ENCODE data around the gene MATN4.

MATN4 gene

DNA sequence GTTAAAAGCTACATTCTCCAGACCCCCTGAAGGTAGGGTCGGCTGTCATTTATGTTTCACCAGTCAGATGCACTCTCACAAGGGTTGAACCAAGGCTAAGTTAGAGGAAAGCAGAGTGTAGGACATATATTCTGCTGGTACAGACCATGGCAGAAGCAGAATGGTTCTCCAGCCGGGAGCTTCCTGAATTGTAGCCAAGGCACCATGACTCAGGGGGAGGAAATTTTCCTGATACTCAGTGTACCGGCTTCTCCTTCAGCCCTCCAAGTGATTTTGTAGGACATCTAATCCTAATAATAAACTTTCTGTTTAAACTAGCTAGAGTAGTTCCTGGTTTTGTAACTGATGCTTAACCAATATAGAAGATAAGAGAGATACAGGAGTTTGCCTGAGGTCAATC is 39.6 kb downstream of the MATN4 start:
- Mint-ChIP-seq H3K36me3 (ENCODE audit: low read depth) (no peaks in the 10 kb centered on the region), H3K27ac (no peak overlapping the region), H3K9me3 (no peaks in the 10 kb centered on the region), H3K4me1 (no peaks in the 10 kb centered on the region), H3K27me3 (peaks cover 24% of the 10 kb centered on the region), H3K4me3 (no peak overlapping the region)
- ATAC-seq = no peak
- no peak for DNase-seq

DNA sequence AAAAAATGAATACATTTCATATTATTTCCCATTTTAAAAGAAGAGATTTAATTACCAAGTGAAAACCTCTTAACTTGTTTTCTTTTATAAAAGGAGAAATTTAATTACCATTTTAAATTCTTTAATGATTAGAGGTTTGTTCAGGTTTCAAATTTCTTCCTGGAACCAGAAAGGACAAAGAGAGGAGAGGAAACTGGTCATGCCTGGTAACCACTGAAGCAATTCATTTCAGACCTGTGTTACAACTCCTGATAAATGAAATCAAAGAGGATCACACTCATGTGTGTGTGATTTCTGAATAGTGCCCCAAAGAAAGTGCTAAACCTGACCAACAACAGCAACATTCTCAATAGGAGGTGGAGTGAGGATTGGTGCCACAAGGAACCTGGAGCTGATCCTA is 41.1 kb downstream of the MATN4 start:
- DNase-seq (no peak), ATAC-seq (no peak)
- H3K27ac Mint-ChIP-seq = no peak overlapping the region
- no peaks in the 10 kb centered on the region for H3K4me1 Mint-ChIP-seq
- H3K36me3 Mint-ChIP-seq (ENCODE audit: low read depth) = no peaks in the 10 kb centered on the region
- H3K4me3 Mint-ChIP-seq = no peak overlapping the region
- peaks cover 28% of the 10 kb centered on the region for H3K27me3 Mint-ChIP-seq
- H3K9me3 Mint-ChIP-seq = no peaks in the 10 kb centered on the region

- H3K36me3 Mint-ChIP-seq (ENCODE audit: low read depth) = no peaks in the 10 kb centered on the region
- H3K4me3 Mint-ChIP-seq = no peak overlapping the region
- no peaks in the 10 kb centered on the region for H3K9me3 Mint-ChIP-seq
- no peak overlapping the region for H3K27ac Mint-ChIP-seq
- ATAC-seq = no peak
- no peak for DNase-seq
- H3K27me3 Mint-ChIP-seq = peaks cover 25% of the 10 kb centered on the region
- no peaks in the 10 kb centered on the region for H3K4me1 Mint-ChIP-seq
Measured at GRCh38 chr20:45263556-45264266, 44.4 kb downstream of the MATN4 start.

DNA sequence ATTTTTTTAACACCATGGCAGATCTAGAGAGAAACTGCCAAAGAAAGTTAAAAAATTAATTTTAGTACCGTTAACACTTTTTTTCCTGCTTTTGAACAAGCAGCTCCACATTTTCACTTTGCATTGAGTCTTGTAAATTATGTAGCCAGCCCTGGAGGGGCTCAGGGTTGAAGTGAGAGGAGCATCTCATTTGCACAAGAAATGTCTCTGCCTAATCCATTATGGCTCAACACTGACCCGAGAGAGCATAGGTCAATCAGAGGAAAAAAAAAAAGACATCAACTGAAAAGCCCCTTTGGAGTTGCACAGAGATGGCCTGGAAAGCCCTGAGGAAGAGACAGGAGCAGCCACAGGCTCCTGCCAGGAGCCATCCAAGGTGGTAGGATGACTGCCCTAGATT is 49.4 kb downstream of the MATN4 start:
- H3K9me3 Mint-ChIP-seq = no peaks in the 10 kb centered on the region
- ATAC-seq (no peak), DNase-seq (no peak)
- H3K27me3 Mint-ChIP-seq = peaks cover 23% of the 10 kb centered on the region
- no peaks in the 10 kb centered on the region for H3K4me1 Mint-ChIP-seq
- H3K27ac Mint-ChIP-seq = no peak overlapping the region
- no peak overlapping the region for H3K4me3 Mint-ChIP-seq
- no peaks in the 10 kb centered on the region for H3K36me3 Mint-ChIP-seq (ENCODE audit: low read depth)

- Mint-ChIP-seq H3K36me3 (ENCODE audit: low read depth) (no peaks in the 10 kb centered on the region), H3K9me3 (no peaks in the 10 kb centered on the region), H3K4me1 (no peaks in the 10 kb centered on the region), H3K4me3 (no peak overlapping the region), H3K27ac (no peak overlapping the region), H3K27me3 (peaks cover 23% of the 10 kb centered on the region)
- DNase-seq (no peak), ATAC-seq (no peak)
Measured at GRCh38 chr20:45258259-45258658, 49.8 kb downstream of the MATN4 start.

- H3K4me3 Mint-ChIP-seq = no peak overlapping the region
- H3K27me3 Mint-ChIP-seq = peaks cover 21% of the 10 kb centered on the region
- no peak overlapping the region for H3K27ac Mint-ChIP-seq
Measured at GRCh38 chr20:45257711-45258110, 50.4 kb downstream of the MATN4 start.

DNA sequence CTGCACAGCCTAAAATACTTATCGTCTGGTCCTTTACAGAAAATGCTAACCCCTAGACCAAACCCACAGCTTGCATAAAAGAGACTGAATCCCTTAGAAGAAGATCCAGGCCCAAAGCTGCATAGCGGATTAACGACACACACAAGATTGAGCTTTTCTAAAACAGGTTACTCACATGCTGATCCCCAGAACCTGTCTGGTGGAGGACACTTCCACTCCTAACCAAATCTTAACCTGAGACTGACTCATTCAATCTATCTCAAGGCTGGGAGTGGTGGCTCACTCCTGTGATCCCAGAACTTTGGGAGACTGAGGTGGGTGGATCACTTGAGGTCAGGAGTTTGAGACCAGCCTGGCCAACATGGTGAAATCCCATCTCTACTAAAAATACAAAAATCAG is 50.9 kb downstream of the MATN4 start:
- Mint-ChIP-seq H3K4me1 (no peaks in the 10 kb centered on the region), H3K27me3 (peaks cover 22% of the 10 kb centered on the region), H3K27ac (no peak overlapping the region), H3K9me3 (no peaks in the 10 kb centered on the region), H3K4me3 (no peak overlapping the region), H3K36me3 (ENCODE audit: low read depth) (no peaks in the 10 kb centered on the region)
- DNase-seq (no peak), ATAC-seq (no peak)

More at GRCh38 chr20:45257711-45258110, 50.4 kb downstream of the MATN4 start:
- H3K4me1 Mint-ChIP-seq = no peaks in the 10 kb centered on the region
- ATAC-seq = no peak
- H3K9me3 Mint-ChIP-seq = no peaks in the 10 kb centered on the region
- DNase-seq = no peak
- no peaks in the 10 kb centered on the region for H3K36me3 Mint-ChIP-seq (ENCODE audit: low read depth)

- DNase-seq (no peak), ATAC-seq (no peak)
- Mint-ChIP-seq H3K4me1 (no peaks in the 10 kb centered on the region), H3K27ac (no peak within 1 kb of the TSS), H3K4me3 (no peak within 1 kb of the TSS), H3K27me3 (peaks cover 30% of the 10 kb centered on the region), H3K36me3 (ENCODE audit: low read depth) (no peaks in the 10 kb centered on the region), H3K9me3 (no peaks in the 10 kb centered on the region)
Measured at GRCh38 chr20:45254383-45255262, 53.5 kb downstream of the MATN4 start, which contains the start of gene SLPI. SLPI (minus strand) TSS chr20:45254564; CDS start chr20:45254543, 21 bp downstream.

DNA sequence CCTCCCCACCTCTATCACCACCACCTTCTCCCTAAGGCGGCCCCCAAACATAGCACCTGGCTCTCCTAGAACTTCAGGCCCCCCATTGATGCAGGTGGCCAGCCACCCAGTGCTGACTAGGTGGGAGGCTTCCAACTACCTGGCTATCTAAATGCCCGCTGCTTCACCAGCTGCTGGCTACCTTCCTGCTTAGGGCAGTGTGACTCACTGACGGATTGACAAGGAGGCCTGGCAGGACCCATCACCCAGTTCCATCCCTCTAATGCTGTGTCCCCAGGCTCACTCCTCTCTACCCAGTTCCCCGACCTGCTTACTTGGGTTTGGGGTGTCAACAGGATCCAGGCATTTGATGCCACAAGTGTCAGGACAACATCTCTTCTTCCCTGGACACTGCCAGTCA is 54.8 kb downstream of the MATN4 start:
- DNase-seq (no peak), ATAC-seq (no peak)
- Mint-ChIP-seq H3K27ac (no peak overlapping the region), H3K9me3 (no peaks in the 10 kb centered on the region), H3K36me3 (ENCODE audit: low read depth) (no peaks in the 10 kb centered on the region), H3K27me3 (peaks cover 35% of the 10 kb centered on the region), H3K4me3 (no peak overlapping the region), H3K4me1 (no peaks in the 10 kb centered on the region)

DNA sequence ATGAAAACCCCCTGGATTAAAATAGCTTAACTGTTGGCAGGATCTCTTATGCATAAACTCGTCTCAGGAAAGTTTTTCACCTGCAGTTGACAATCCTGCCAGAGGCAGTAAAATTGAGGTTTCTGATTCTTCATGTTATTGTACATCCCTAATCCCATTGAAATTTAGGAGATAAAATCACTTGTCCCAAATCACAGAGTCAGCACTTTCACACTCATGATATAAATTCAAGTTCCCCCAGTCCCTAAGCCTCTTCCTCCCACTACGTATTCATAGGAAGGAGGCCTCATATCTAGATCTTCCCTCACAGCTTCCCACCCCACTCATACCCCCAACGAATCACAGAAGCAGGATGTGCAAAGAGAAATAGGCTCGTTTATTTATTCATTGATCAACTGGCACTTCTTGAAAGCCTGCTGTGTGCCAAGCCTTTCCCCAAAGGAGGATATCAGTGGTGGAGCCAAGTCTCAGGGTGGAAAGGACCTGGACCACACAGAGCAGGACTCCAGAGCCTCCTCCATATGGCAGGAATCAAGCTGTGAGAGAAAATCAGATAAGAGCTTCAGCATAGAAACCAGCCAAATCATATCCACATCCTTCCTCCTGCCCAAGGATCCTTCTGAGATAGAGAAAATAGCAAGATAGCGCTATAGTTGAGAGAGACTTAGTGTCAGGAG is 56.1 kb downstream of the MATN4 start:
- Mint-ChIP-seq H3K4me3 (no peak overlapping the region), H3K4me1 (no peaks in the 10 kb centered on the region), H3K27me3 (peaks cover 45% of the 10 kb centered on the region), H3K9me3 (no peaks in the 10 kb centered on the region), H3K27ac (no peak overlapping the region), H3K36me3 (ENCODE audit: low read depth) (no peaks in the 10 kb centered on the region)
- ATAC-seq (no peak), DNase-seq (no peak)

DNA sequence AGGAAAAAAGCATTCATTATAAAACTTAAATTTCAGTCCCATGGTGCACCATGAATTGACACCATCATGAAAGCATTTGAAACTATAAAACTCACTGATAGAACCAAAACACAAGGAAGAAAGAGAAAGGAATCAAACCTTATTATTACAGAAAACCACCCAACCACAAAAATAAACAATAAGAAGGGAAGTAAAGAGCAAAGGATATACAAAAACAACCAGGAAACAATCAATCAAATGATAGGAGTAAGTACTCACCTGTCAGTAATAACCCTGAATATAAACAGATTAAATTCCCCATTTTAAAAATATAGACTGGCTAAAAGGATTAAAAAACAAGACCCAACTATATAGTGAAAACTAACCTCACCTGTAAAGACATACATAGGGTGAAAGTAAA is 59.5 kb downstream of the MATN4 start:
- H3K27me3 Mint-ChIP-seq = peaks cover 62% of the 10 kb centered on the region
- H3K27ac Mint-ChIP-seq = no peak overlapping the region
- no peaks in the 10 kb centered on the region for H3K9me3 Mint-ChIP-seq
- no peak for DNase-seq
- H3K4me1 Mint-ChIP-seq = no peaks in the 10 kb centered on the region
- ATAC-seq = no peak
- H3K4me3 Mint-ChIP-seq = no peak overlapping the region
- no peaks in the 10 kb centered on the region for H3K36me3 Mint-ChIP-seq (ENCODE audit: low read depth)

DNA sequence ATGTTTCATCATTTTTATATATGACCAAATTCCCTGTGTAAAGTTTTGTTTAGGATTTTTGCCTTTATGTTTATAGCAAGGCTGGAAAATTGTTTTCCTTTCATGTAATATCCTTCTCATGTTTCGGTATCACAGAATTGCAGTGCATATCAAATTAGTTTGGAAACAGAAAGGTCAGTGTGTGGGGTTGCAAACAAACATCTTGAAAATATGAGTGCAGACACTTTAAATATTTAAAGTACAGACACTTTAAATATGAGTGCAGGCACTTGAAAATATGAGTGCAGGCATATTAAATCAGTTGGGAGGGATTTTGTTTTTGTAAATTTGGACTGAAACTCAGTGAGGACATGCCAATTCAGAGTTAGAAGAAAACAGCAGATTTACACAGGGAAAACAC is 60.2 kb downstream of the MATN4 start:
- H3K4me1 Mint-ChIP-seq = no peaks in the 10 kb centered on the region
- no peak overlapping the region for H3K4me3 Mint-ChIP-seq
- peaks cover 69% of the 10 kb centered on the region for H3K27me3 Mint-ChIP-seq
- no peaks in the 10 kb centered on the region for H3K36me3 Mint-ChIP-seq (ENCODE audit: low read depth)
- H3K9me3 Mint-ChIP-seq = no peaks in the 10 kb centered on the region
- DNase-seq (no peak), ATAC-seq (no peak)
- no peak overlapping the region for H3K27ac Mint-ChIP-seq

DNA sequence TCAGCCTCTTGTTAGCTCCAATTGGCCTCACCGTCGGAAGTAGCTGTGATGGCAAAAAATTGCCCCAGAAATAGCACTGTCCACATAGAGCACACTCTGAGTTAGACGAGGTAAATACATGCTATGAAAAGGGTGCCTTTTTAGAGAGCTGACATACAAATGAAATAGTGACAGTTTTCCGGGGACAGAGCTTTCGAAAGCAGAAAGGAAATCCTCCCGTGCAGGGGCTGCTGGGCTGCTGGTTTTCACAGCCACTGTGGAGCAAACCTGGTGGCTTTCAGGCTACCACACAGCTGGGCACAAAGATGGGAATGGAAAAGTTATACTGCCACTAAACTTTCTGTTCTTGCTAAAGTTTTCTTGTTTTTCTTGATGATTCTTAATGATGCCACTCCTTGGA is 62.0 kb downstream of the MATN4 start:
- Mint-ChIP-seq H3K9me3 (no peaks in the 10 kb centered on the region), H3K27me3 (peaks cover 60% of the 10 kb centered on the region), H3K4me1 (no peaks in the 10 kb centered on the region), H3K4me3 (no peak overlapping the region), H3K36me3 (ENCODE audit: low read depth) (no peaks in the 10 kb centered on the region), H3K27ac (no peak overlapping the region)
- DNase-seq = no peak
- ATAC-seq = no peak

Measured in activated naive CD8-positive, alpha-beta T cell treated with anti-CD3 and anti-CD28 coated beads, Interleukin-2, amount 50 U/mL, for 24 hours (primary cell).